Liver (tissue), 3 donors: ENCODE results near the gene CRB1.

Experiments
- CTCF ChIP-seq: fragments of 150-350 bp; IDR thresholded peaks from 2 replicates; pipeline ENCODE4 v1.5.1; 2017; ENCODE audit warnings: improper control_type of control experiment, low read depth, low read length; ENCODE audit not compliant: missing input control
- HNF4G ChIP-seq: IDR thresholded peaks from 2 replicates; pipeline ENCODE4 v1.6.1; 2016; ENCODE audit warnings: antibody characterized with exemption
- MAX ChIP-seq: IDR thresholded peaks from 2 replicates; pipeline ENCODE4 v1.6.1; 2016; ENCODE audit warnings: antibody characterized with exemption
- RAD21 ChIP-seq, 2 donors: IDR thresholded peaks; 2 replicates each; pipeline ENCODE4 v1.6.1; 2016; ENCODE audit warnings: antibody characterized with exemption in 2 of 2, mild to moderate bottlenecking in 2 of 2
- donor health status: healthy.
- donor health status: healthy.

- TF ChIP-seq MAX (no peak), HNF4G (no peak), CTCF (no peak), RAD21 (IDR thresholded peaks at IDR 0.05) (no peak)
These were observed 213.0 kb downstream of the CRB1 start for GRCh38 chr1:197481101-197481500.
